Kidney (tissue), 14 donors: Measurements from ENCODE around the gene NEUROD4. TPM values are rescaled to one million over a fixed set of nuclear protein-coding genes. Genes with fewer than 3 reads are reported as not detected.
"Not testable (repeated sequence)": the region's sequence is repeated elsewhere in the genome, so short reads cannot be mapped to it uniquely, and the experiment has no call there.

Experiments
- DNase-seq, 5 donors: peaks; one replicate each; pipeline ENCODE4 v3.0.0-alpha.2; 2013 to 2020
- FAIRE-seq: peaks from 2 replicates; lab custom pipeline; 2012; peaks lifted over from hg19 to GRCh38; lab: Jason Lieb, UNC
- H3K27ac ChIP-seq, 2 donors: one replicate each; pipeline ENCODE4 v1.7.0; 2013; ENCODE audit warnings: low read depth in 2 of 2, low read length in 2 of 2, inconsistent platforms in 1 of 2
- H3K27me3 ChIP-seq: one replicate; pipeline ENCODE4 v1.7.1; 2013; ENCODE audit warnings: low read length, inconsistent platforms; ENCODE audit not compliant: control insufficient read depth, insufficient read depth
- H3K36me3 ChIP-seq, 3 donors: one replicate each; pipeline versions ENCODE4 v1.7.0 to v1.7.1; 2013; ENCODE audit warnings: low read length in 3 of 3, control low read depth in 1 of 3, inconsistent platforms in 1 of 3; ENCODE audit not compliant: insufficient read depth in 3 of 3, control insufficient read depth in 2 of 3
- H3K4me1 ChIP-seq, 3 donors: one replicate each; pipeline versions ENCODE4 v1.7.0 to v1.7.1; 2013; ENCODE audit warnings: low read length in 3 of 3, inconsistent platforms in 1 of 3, low read depth in 1 of 3; ENCODE audit not compliant: control insufficient read depth in 2 of 3, insufficient read depth in 2 of 3
- H3K4me3 ChIP-seq, 3 donors: one replicate each; pipeline versions ENCODE4 v1.7.0 to v1.8.1; 2013; ENCODE audit warnings: low read length in 3 of 3, control low read depth in 1 of 3, inconsistent platforms in 1 of 3
- H3K9ac ChIP-seq, 3 donors: one replicate each; pipeline versions ENCODE4 v1.7.0 to v1.7.1; 2013; ENCODE audit warnings: low read length in 3 of 3, control low read depth in 1 of 3, inconsistent platforms in 1 of 3
- H3K9me3 ChIP-seq, 3 donors: one replicate each; pipeline versions ENCODE4 v1.7.0 to v1.7.1; 2013; ENCODE audit warnings: low read length in 3 of 3, control low read depth in 1 of 3, inconsistent platforms in 1 of 3; ENCODE audit not compliant: control insufficient read depth in 2 of 3, insufficient read depth in 1 of 3
- CTCF ChIP-seq: IDR thresholded peaks from 3 replicates; pipeline ENCODE4 v1.5.1; 2012; ENCODE audit warnings: mild to moderate bottlenecking, moderate library complexity, borderline replicate concordance; ENCODE audit not compliant: insufficient read depth; ENCODE audit errors: extremely low read depth
- intact Hi-C: fragments of 100-400 bp; cut with DNase I; formaldehyde crosslinking; loops from one replicate; pipeline ENCODE4 v1.11.1; 2022
- polyA plus RNA-seq: library from polyadenylated mRNA; stranded (reverse); fragments of 350-450 nt; fragmentation: Illumina TruSeq; extraction: RNeasy Lipid Tissue Mini Kit (QIAGEN cat#74804); gene quantifications from one replicate; pipeline ENCODE4 v1.2.3, GENCODE V29; 2014; ENCODE audit warnings: low read depth, low replicate concordance; ENCODE audit not compliant: insufficient read depth
- total RNA-seq: library from RNA; stranded (reverse); fragmentation: NEBNext Ultra II Directional; extraction: Animal tissue kit (Norgen Biotek cat#: 25700); gene quantifications from one replicate; pipeline ENCODE4 v1.2.1, GENCODE V29; 2021
- donor health status: control.
- donor health status: control.
- donor health status: control.
- donor health status: control.
- donor health status: control.
- donor health status: DM: yes; HTN: yes; CAD: no.
- donor health status: Normal renal cell carcinoma (clear cell type).

The NEUROD4 gene
- total and polyA plus RNA-seq, 2 donors from 2014 or later, result not detected

DNA sequence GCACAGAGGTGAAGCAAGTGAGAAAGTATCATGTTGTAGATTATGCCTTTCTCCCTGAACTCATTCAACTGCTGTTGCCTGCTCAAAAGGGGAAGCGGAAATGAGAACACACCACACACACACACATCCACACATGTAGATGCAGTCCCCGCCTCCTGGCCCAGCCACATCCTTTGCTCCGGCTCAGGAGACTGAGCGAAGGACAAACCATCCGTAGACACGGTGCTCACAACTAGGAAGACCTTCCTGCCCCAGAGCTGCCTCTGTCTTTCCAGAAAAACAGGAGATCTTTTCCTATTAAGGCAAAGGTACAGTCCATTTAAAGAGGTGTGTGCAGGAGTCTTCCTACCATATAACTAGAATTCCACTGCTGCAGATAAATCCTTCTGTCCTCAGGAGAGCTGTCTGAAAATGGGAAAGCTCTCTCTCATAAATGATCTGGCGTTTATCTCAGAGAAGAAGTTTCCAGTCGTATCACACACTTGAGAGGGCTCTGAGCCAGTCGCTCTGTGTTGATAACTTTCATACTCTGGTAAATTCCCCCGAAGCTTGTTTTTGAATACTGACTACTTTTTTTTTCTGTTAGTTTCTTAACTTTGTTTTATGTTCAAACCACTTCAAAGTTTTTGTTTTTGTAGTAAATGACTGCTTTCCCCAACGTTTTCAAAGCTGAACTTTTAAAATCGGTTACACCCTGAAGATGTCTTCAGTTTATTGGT is 35.0 kb upstream of the NEUROD4 start, which contains the start of gene TESPA1:
Gene TESPA1, minus strand, starts transcription at position 105 of the 719 bp plus-strand sequence. CDS start 10,200 bp downstream, outside the sequence.
- H3K9ac ChIP-seq, result no peak within 1 kb of the TSS
- no peaks in the 10 kb centered on the region for H3K36me3 ChIP-seq
- no peaks in the 10 kb centered on the region for H3K27me3 ChIP-seq
- DNase-seq (peak in 1 of 5 donors; percentile 83), FAIRE-seq (no peak)
- no peaks in the 10 kb centered on the region for H3K9me3 ChIP-seq
- H3K27ac ChIP-seq, result no peak within 1 kb of the TSS
- intact Hi-C loops, result no loop called here
- H3K4me1 ChIP-seq, result no peaks in the 10 kb centered on the region
- no peak for TF ChIP-seq CTCF
- no peak within 1 kb of the TSS for H3K4me3 ChIP-seq

DNA sequence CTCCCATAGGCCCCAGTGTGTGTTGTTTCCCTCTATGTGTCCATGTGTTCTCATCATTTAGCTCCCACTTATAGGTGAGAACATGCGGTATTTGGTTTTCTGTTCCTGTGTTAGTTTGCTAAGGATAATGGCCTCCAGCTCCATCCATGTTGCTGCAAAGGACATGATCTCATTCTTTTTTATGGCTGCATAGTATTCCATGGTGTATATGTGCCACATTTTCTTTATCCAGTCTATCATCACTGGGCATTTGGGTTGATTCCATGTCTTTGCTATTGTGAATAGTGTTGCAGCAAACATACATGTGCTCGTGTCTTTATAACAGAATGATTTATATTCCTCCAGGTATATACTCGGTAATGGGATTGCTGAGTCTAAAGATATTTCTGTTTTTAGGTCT is 33.0 kb upstream of the NEUROD4 start:
- H3K27ac ChIP-seq, H3K27me3 ChIP-seq, DNase-seq, FAIRE-seq, H3K4me1 ChIP-seq, H3K9ac ChIP-seq, H3K36me3 ChIP-seq, H3K9me3 ChIP-seq, intact Hi-C loops, H3K4me3 ChIP-seq: not testable (repeated sequence)

DNA sequence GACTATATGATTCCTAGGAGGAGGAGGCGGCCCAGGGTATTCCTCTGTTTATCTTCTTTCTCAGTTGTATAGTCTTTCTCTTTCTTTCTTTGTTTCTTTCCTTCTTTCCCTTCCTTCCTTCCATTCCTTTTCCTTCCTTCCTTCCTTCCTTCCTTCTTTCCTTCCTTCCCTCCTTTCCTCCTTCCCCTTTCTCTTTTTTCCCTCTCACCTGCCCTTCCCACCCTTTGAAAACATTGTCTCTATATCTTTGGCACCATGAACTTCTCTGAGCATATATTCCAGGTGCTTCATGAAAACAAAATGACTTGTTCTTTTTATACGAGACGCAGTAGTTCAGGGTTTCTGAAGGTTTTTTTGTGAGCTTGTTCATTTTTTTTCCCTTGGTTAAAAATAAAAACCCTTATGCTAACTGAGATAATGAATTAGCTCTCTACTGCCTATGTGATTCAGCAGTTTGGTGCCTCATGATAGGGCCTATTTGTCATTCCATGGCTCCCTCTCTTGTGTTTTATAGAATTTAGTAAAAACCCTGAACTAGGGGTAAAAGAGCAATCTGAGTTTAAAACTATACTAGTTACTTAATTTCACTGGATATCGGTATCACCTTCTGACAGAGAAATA is 32.1 kb upstream of the NEUROD4 start:
- Histone ChIP-seq H3K9me3 (no peaks in the 10 kb centered on the region), H3K27ac (no peak overlapping the region), H3K27me3 (no peaks in the 10 kb centered on the region), H3K36me3 (no peaks in the 10 kb centered on the region), H3K4me3 (no peak overlapping the region), H3K4me1 (no peaks in the 10 kb centered on the region), H3K9ac (no peak overlapping the region)
- TF ChIP-seq CTCF, result no peak
- DNase-seq (no peak), FAIRE-seq (no peak)
- intact Hi-C loops, result no loop called here

GRCh38 chr12:54988402-54989054 is 31.2 kb upstream of the NEUROD4 start:
- no peak for TF ChIP-seq CTCF
- intact Hi-C loops, result no loop called here
- H3K36me3 ChIP-seq, result no peaks in the 10 kb centered on the region
- H3K4me1 ChIP-seq, result no peaks in the 10 kb centered on the region
- no peaks in the 10 kb centered on the region for H3K27me3 ChIP-seq
- H3K4me3 ChIP-seq, result no peak overlapping the region
- H3K9ac ChIP-seq, result no peak overlapping the region
- no peak overlapping the region for H3K27ac ChIP-seq
- H3K9me3 ChIP-seq, result no peaks in the 10 kb centered on the region
- peak in 3 of 5 donors; percentile 13 to 77 (median 39) for DNase-seq
- no peak for FAIRE-seq
